DND-41 (cell line): Measurements from ENCODE around the gene SPTBN5.

Experiments used
- ATAC-seq: fragments of 200-7000 bp; cut with Tn5 transposase; 3 replicates; pipeline ENCODE4 v1.9.1; 2021; ENCODE audit warnings: low read depth; ENCODE audit not compliant: insufficient read depth
- DNase-seq: peaks from one replicate; pipeline ENCODE4 v3.0.0-alpha.2; 2020
- H2AFZ ChIP-seq: 2 replicates; pipeline ENCODE4 v1.6.0; 2012; ENCODE audit warnings: low read depth, low read length
- H3K27ac ChIP-seq: 2 replicates; pipeline ENCODE4 v1.5.1; 2012; ENCODE audit warnings: low read length, inconsistent platforms
- H3K27me3 ChIP-seq: fragments of 200-600 bp; sonication (generic); 2 replicates; pipeline ENCODE4 v1.6.0; 2012; ENCODE audit warnings: low read length, mild to moderate bottlenecking, inconsistent platforms; ENCODE audit not compliant: insufficient read depth, poor library complexity
- H3K36me3 ChIP-seq: 2 replicates; pipeline ENCODE4 v1.5.1; 2012; ENCODE audit warnings: low read length, inconsistent platforms; ENCODE audit not compliant: insufficient read depth
- H3K4me1 ChIP-seq: 2 replicates; pipeline ENCODE4 v1.5.1; 2012; ENCODE audit warnings: mild to moderate bottlenecking, low read length; ENCODE audit not compliant: insufficient read depth
- H3K4me2 ChIP-seq: 2 replicates; pipeline ENCODE4 v1.6.0; 2012; ENCODE audit warnings: mild to moderate bottlenecking, moderate library complexity, low read length, inconsistent platforms; ENCODE audit not compliant: insufficient read depth
- H3K4me3 ChIP-seq, 2 experiments: fragments of 200-600 bp in 1 of 2; shearing (Covaris generic) in 1 of 2; 2 replicates each; pipeline ENCODE4 v1.5.1; 2012 to 2016; ENCODE audit warnings: inconsistent platforms in 2 of 2, low read length in 2 of 2, mild to moderate bottlenecking in 2 of 2, low read depth in 1 of 2, moderate library complexity in 1 of 2
- H3K79me2 ChIP-seq: 2 replicates; pipeline ENCODE4 v1.6.0; 2012; ENCODE audit warnings: low read length, inconsistent platforms; ENCODE audit not compliant: insufficient read depth
- H3K9ac ChIP-seq: 2 replicates; pipeline ENCODE4 v1.6.0; 2012; ENCODE audit warnings: low read depth, mild to moderate bottlenecking, inconsistent platforms, low read length, moderate library complexity
- H3K9me3 ChIP-seq: 2 replicates; pipeline ENCODE4 v1.5.1; 2012; ENCODE audit warnings: low read length, moderate library complexity, mild to moderate bottlenecking, inconsistent platforms; ENCODE audit not compliant: insufficient read depth, severe bottlenecking
- H4K20me1 ChIP-seq: 2 replicates; pipeline ENCODE4 v1.6.0; 2012; ENCODE audit warnings: low read length; ENCODE audit not compliant: insufficient read depth
- EZH2 ChIP-seq: IDR thresholded peaks from 3 replicates; pipeline ENCODE4 v1.6.1; 2012; ENCODE audit warnings: borderline replicate concordance, low read depth, mild to moderate bottlenecking, moderate library complexity, low read length, inconsistent platforms; ENCODE audit not compliant: severe bottlenecking
- TF ChIP-seq, protein P1 (sequence below): IDR thresholded peaks from 2 replicates; pipeline ENCODE4 v1.5.1; 2012; ENCODE audit warnings: borderline replicate concordance, low read length, moderate library complexity, mild to moderate bottlenecking; ENCODE audit not compliant: poor library complexity, severe bottlenecking; ENCODE audit errors: extremely low read depth

SPTBN5 gene

DNA sequence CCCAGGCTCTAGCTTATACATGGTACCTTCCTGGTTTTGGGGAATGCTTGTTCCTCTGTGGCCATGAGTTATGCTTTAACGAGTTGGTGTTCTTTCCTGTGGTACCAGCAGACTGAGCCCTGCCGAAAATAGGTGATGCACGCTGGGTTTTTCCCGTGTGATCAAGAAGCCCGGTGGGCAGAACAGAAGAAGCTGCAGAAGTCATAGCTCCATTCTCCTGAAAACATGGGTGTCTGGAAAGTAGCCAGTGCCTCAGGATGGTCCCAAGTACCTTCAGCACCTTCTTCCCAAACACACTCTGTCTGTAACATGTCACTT lies 94.4 kb downstream of the SPTBN5 start:
- no peak overlapping the region for H2AFZ ChIP-seq
- H3K79me2 ChIP-seq: peaks cover 7% of the 10 kb centered on the region; the same call in 1 of the 2 replicates
- no peak overlapping the region for H3K27ac ChIP-seq
- peaks cover 17% of the 10 kb centered on the region for H3K36me3 ChIP-seq
- no peaks in the 10 kb centered on the region for H3K27me3 ChIP-seq
- no peak overlapping the region for H3K9ac ChIP-seq
- H3K4me2 ChIP-seq: no peak overlapping the region
- no peak for DNase-seq
- H3K4me1 ChIP-seq: peaks cover 4% of the 10 kb centered on the region
- TF ChIP-seq EZH2: no peak
- TF ChIP-seq, protein P1, sequence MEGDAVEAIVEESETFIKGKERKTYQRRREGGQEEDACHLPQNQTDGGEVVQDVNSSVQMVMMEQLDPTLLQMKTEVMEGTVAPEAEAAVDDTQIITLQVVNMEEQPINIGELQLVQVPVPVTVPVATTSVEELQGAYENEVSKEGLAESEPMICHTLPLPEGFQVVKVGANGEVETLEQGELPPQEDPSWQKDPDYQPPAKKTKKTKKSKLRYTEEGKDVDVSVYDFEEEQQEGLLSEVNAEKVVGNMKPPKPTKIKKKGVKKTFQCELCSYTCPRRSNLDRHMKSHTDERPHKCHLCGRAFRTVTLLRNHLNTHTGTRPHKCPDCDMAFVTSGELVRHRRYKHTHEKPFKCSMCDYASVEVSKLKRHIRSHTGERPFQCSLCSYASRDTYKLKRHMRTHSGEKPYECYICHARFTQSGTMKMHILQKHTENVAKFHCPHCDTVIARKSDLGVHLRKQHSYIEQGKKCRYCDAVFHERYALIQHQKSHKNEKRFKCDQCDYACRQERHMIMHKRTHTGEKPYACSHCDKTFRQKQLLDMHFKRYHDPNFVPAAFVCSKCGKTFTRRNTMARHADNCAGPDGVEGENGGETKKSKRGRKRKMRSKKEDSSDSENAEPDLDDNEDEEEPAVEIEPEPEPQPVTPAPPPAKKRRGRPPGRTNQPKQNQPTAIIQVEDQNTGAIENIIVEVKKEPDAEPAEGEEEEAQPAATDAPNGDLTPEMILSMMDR: no peak
- 0 out of 2 replicates have a peak, but pooled peaks cover 2% of the 10 kb centered on the region for H4K20me1 ChIP-seq
- H3K4me3 ChIP-seq: no peak overlapping the region
- no peak for ATAC-seq
- H3K9me3 ChIP-seq: no peaks in the 10 kb centered on the region

DNA sequence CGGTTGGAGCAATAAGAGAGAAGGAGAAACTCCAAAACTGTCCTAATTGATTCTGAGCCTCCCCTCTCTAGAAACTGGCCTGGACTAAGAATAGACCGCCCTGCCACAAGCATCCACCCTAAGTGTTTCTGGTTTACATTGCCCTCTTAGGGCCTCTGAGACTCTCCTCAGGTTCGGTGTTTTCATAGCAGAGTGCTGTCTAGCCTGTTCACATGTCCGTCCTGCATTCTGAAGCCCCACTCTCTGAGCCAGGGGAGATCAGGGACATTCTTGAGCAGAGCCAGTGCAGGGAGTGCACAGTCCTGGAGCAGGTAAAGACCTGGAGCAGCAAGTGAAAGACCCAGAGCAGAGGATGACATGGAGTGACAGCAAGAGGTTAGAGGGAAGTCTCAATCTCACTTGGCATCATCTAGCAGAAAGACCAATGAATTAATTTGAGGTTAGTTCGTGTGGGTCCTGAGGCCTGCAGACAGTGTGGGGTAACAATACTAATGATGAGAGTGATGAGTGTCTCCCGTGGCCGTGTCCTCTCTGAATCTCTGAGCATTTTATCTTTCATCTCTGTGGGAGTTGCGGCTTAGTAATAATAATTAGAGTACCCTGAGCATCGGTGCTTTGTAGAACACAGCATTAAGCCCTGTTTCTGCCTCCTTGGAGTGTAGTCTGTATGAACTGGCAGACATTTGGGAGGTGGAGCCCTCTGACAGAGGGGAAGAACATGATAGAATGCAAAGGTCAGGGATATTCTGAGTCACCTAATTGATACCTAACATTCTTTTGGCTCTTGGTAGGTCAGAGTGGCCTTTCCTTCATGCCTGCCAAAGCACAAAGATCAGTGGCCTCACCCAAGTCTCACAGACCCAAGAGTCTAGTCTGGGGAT lies 95.0 kb downstream of the SPTBN5 start:
- Histone ChIP-seq H3K9me3 (no peaks in the 10 kb centered on the region), H4K20me1 (no peaks in the 10 kb centered on the region), H3K4me1 (peaks cover 4% of the 10 kb centered on the region), H3K4me3 (no peak overlapping the region), H2AFZ (no peak overlapping the region), H3K36me3 (peaks cover 17% of the 10 kb centered on the region), H3K79me2 (peaks cover 9% of the 10 kb centered on the region; the same call in 1 of the 2 replicates), H3K9ac (no peak overlapping the region), H3K27me3 (no peaks in the 10 kb centered on the region), H3K27ac (no peak overlapping the region), H3K4me2 (no peak overlapping the region)
- DNase-seq: no peak
- ATAC-seq: no peak
- no peak for TF ChIP-seq EZH2
- TF ChIP-seq, protein P1: no peak
